ENCODE measurements around the gene GTPBP2. TPM values are rescaled to one million over a fixed set of nuclear protein-coding genes. Genes with fewer than 3 reads are reported as not detected.

Gene GTPBP2
- total RNA-seq, 1 experiment from 2014 or later: 72.2 TPM

- Mint-ChIP-seq H3K27me3 (ENCODE audit: low read depth) (no peaks in the 10 kb centered on the region), H3K4me3 (no peak overlapping the region), H3K27ac (no peak overlapping the region), H3K36me3 (ENCODE audit: insufficient read depth in 1 of 3, low read depth in 3 of 3) (peaks cover 0 to 46% (median 24%) of the 10 kb centered on the region in 3 experiments; a peak in 3 of 7 replicates), H3K4me1 (no peaks in the 10 kb centered on the region), H3K9me3 (no peaks in the 10 kb centered on the region)
- Histone ChIP-seq H2AFZ (ENCODE audit: low read length) (no peak overlapping the region), H4K5ac (ENCODE audit: insufficient read length, low read depth, low read length) (no peak overlapping the region), H3K79me1 (ENCODE audit: insufficient read depth, low read depth, low read length, poor library complexity, severe bottlenecking) (no peaks in the 10 kb centered on the region), H2BK12ac (ENCODE audit: insufficient read length, low read depth, low read length) (no peak overlapping the region), H3K23ac (ENCODE audit: insufficient read length, low read depth, low read length) (no peak overlapping the region), H3K4ac (ENCODE audit: low read depth, low read length) (no peak overlapping the region), H2BK120ac (ENCODE audit: low read depth, low read length, poor library complexity, severe bottlenecking) (no peak overlapping the region), H3K18ac (ENCODE audit: insufficient read length, low read depth, low read length) (no peak overlapping the region), H3K9ac (ENCODE audit: extremely low read depth, insufficient read length, low read length) (no peak overlapping the region), H3K56ac (ENCODE audit: insufficient read length, low read depth, low read length) (no peak overlapping the region), H4K91ac (ENCODE audit: insufficient read length, low read depth, low read length) (no peak overlapping the region), H4K8ac (replicated peaks; ENCODE audit: insufficient read length, low read depth, low read length) (no peak overlapping the region), H3K4me2 (ENCODE audit: insufficient read depth, insufficient read length, low read length) (no peak overlapping the region), H3K27ac (ENCODE audit: insufficient read length, low read depth, low read length) (no peak overlapping the region), H3K27me3 (ENCODE audit: insufficient read depth, low read length) (no peaks in the 10 kb centered on the region), H4K20me1 (ENCODE audit: control insufficient read depth, insufficient read depth, insufficient read length) (no peaks in the 10 kb centered on the region), H2BK15ac (ENCODE audit: low read depth, low read length) (no peak overlapping the region), H2BK5ac (ENCODE audit: insufficient read length, low read length) (no peak overlapping the region), H3T11ph (ENCODE audit: low read length) (no peak overlapping the region), H3K23me2 (ENCODE audit: insufficient read length, low read depth, low read length, poor library complexity, severe bottlenecking) (no peaks in the 10 kb centered on the region), H3K4me1 (ENCODE audit: insufficient read depth, low read length) (no peaks in the 10 kb centered on the region), H2AK5ac (ENCODE audit: insufficient read length, low read length) (no peak overlapping the region), H3K14ac (ENCODE audit: insufficient read depth, low read length) (no peak overlapping the region), H3K79me2 (ENCODE audit: insufficient read depth, low read length) (no peaks in the 10 kb centered on the region), H2BK20ac (ENCODE audit: low read depth, low read length, poor library complexity, severe bottlenecking) (no peak overlapping the region), H3K9me3 (ENCODE audit: control insufficient read depth, low read depth, low read length) (no peaks in the 10 kb centered on the region)
- no CpG with 5 or more reads among the region's 2 CpGs for WGBS (ENCODE audit: extremely low coverage, insufficient read length, low lambda C conversion rate)
- no peak for TF ChIP-seq CTCF (conservative IDR thresholded peaks at IDR 0.05)
- DNase-seq: no peak
Observed at GRCh38 chr6:43604174-43604573, 24.9 kb downstream of the GTPBP2 start.
